ENCODE results near the gene FAM174B.

The FAM174B gene

GRCh38 chr15:92599394-92599970, 56.1 kb downstream of the FAM174B start:
- no peak for DNase-seq (ENCODE audit: low read depth)

GRCh38 chr15:92597548-92597947, 58.0 kb downstream of the FAM174B start:
- no peak for DNase-seq (ENCODE audit: low read depth)

- DNase-seq (ENCODE audit: low read depth): no peak
Measured at GRCh38 chr15:92596623-92597022, 59.0 kb downstream of the FAM174B start.

- DNase-seq (ENCODE audit: low read depth): no peak
Measured at GRCh38 chr15:92595506-92596381, 59.8 kb downstream of the FAM174B start.

- no peak for DNase-seq (ENCODE audit: low read depth)
Measured at GRCh38 chr15:92591275-92591674, 64.3 kb downstream of the FAM174B start.

GRCh38 chr15:92586966-92587365, 68.6 kb downstream of the FAM174B start:
- no peak for DNase-seq (ENCODE audit: low read depth)

- no peak for DNase-seq (ENCODE audit: low read depth)
Measured at GRCh38 chr15:92586383-92586942, 69.1 kb downstream of the FAM174B start.

GRCh38 chr15:92584105-92584504, 71.5 kb downstream of the FAM174B start:
- DNase-seq (ENCODE audit: low read depth): no peak

- DNase-seq (ENCODE audit: low read depth): no peak
Measured at GRCh38 chr15:92583096-92584034, 72.2 kb downstream of the FAM174B start.

- DNase-seq (ENCODE audit: low read depth): no peak
Measured at GRCh38 chr15:92582206-92582605, 73.4 kb downstream of the FAM174B start.

- DNase-seq (ENCODE audit: low read depth): no peak
Measured at GRCh38 chr15:92580933-92581445, 74.6 kb downstream of the FAM174B start.

- no peak for DNase-seq (ENCODE audit: low read depth)
Measured at GRCh38 chr15:92580521-92580920, 75.1 kb downstream of the FAM174B start.

GRCh38 chr15:92579931-92580470, 75.6 kb downstream of the FAM174B start:
- DNase-seq (ENCODE audit: low read depth): no peak

- DNase-seq (ENCODE audit: low read depth): no peak
Measured at GRCh38 chr15:92579486-92579885, 76.1 kb downstream of the FAM174B start.

GRCh38 chr15:92578096-92578835, 77.3 kb downstream of the FAM174B start:
- no peak for DNase-seq (ENCODE audit: low read depth)

GRCh38 chr15:92576597-92577200, 78.9 kb downstream of the FAM174B start:
- DNase-seq (ENCODE audit: low read depth): no peak

- DNase-seq (ENCODE audit: low read depth): no peak
Measured at GRCh38 chr15:92574566-92574965, 81.0 kb downstream of the FAM174B start.

GRCh38 chr15:92574161-92574560, 81.4 kb downstream of the FAM174B start:
- DNase-seq (ENCODE audit: low read depth): no peak

- DNase-seq (ENCODE audit: low read depth): no peak
Measured at GRCh38 chr15:92571824-92572223, 83.8 kb downstream of the FAM174B start.

- DNase-seq (ENCODE audit: low read depth): no peak
Measured at GRCh38 chr15:92570391-92570790, 85.2 kb downstream of the FAM174B start.

Data from activated T-cell treated with anti-CD3 and anti-CD28 coated beads for 1 hour (primary cell).